Activated B cell treated with CpG ODN at 0.5 μM for 24 hours (primary cell): ENCODE data around the gene RNF123. TPM values are rescaled to one million over a fixed set of nuclear protein-coding genes. Genes with fewer than 3 reads are reported as not detected.

ENCODE experiments used
- ATAC-seq: fragments of 200-7000 bp; cut with Tn5 transposase; one replicate; pipeline ENCODE4 v1.10.0; 2021; ENCODE audit warnings: low read depth, mild to moderate bottlenecking, moderate library complexity
- CTCF ChIA-PET: fragments of 350-600 bp; sonication (Branson Sonifier 250); formaldehyde crosslinking; loops from one replicate; lab custom pipeline; 2021; ENCODE audit warnings: antibody characterized with exemption; lab: Charles Lee
- POLR2A ChIA-PET: fragments of 350-600 bp; sonication (Branson Sonifier 250); formaldehyde crosslinking; loops from one replicate; lab custom pipeline; 2021; ENCODE audit warnings: antibody characterized with exemption; lab: Charles Lee
- DNase-seq: peaks from one replicate; pipeline ENCODE4 v3.0.0; 2022
- H3K27ac Mint-ChIP-seq: one replicate; pipeline ENCODE4 v1.8.0; 2020; ENCODE audit warnings: mixed read lengths
- H3K27me3 Mint-ChIP-seq: one replicate; pipeline ENCODE4 v1.8.0; 2021; ENCODE audit warnings: mixed read lengths
- H3K36me3 Mint-ChIP-seq: one replicate; pipeline ENCODE4 v1.8.0; 2021; ENCODE audit warnings: low read depth, mixed read lengths
- H3K4me1 Mint-ChIP-seq: one replicate; pipeline ENCODE4 v1.8.0; 2021; ENCODE audit warnings: mixed read lengths
- H3K4me3 Mint-ChIP-seq: one replicate; pipeline ENCODE4 v1.8.0; 2020; ENCODE audit warnings: mild to moderate bottlenecking, mixed read lengths
- H3K9me3 Mint-ChIP-seq: one replicate; pipeline ENCODE4 v1.8.0; 2020; ENCODE audit warnings: mixed read lengths
- intact Hi-C: fragments of 100-400 bp; cut with micrococcal nuclease; formaldehyde crosslinking; loops from one replicate; pipeline ENCODE4 v1.15.1; 2024
- total RNA-seq: library from RNA; stranded (reverse); gene quantifications from 2 replicates; pipeline ENCODE4 v1.2.3, GENCODE V29; 2022
- TF ChIP-seq, protein P1 (sequence below): fragments of 200-600 bp; IDR thresholded peaks from one replicate; pipeline ENCODE4 v1.8.0; 2022; ENCODE audit warnings: antibody characterized with exemption, mild to moderate bottlenecking

The RNF123 gene
- total RNA-seq, 1 donor from 2014 or later = 51.4 TPM

DNA sequence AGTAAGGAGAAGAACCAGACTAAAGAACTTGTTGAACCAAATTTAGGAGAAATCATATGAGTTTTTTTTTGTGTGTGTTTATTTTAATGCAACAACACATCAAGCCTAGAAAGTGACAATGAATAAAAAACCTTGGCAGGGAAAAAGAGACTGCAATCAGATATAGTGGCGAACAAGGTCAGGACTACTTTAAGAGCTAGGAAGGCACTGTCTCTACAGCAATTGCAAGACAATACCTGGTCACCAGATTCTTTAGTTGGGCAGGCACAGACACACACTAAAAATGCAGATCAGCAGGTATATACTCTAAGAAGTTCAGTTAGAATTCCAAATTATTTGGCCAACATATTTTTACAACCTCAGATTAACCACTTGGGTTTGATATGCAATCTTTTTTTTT, 65.2 kb downstream of the RNF123 start:
- ChIA-PET POLR2A (interaction anchor here (0.7 kb wide), 2 partner anchors 192 to 450 kb away, joined by 3 to 5 read pairs; no protein-coding TSS in a partner anchor), CTCF (no interaction called here)
- no peak overlapping the region for H3K4me3 Mint-ChIP-seq
- intact Hi-C loops = no loop called here
- H3K9me3 Mint-ChIP-seq = no peaks in the 10 kb centered on the region
- no peak for DNase-seq
- ATAC-seq = no peak
- H3K27me3 Mint-ChIP-seq = no peaks in the 10 kb centered on the region
- H3K36me3 Mint-ChIP-seq = peaks cover 33% of the 10 kb centered on the region
- TF ChIP-seq, protein P1, sequence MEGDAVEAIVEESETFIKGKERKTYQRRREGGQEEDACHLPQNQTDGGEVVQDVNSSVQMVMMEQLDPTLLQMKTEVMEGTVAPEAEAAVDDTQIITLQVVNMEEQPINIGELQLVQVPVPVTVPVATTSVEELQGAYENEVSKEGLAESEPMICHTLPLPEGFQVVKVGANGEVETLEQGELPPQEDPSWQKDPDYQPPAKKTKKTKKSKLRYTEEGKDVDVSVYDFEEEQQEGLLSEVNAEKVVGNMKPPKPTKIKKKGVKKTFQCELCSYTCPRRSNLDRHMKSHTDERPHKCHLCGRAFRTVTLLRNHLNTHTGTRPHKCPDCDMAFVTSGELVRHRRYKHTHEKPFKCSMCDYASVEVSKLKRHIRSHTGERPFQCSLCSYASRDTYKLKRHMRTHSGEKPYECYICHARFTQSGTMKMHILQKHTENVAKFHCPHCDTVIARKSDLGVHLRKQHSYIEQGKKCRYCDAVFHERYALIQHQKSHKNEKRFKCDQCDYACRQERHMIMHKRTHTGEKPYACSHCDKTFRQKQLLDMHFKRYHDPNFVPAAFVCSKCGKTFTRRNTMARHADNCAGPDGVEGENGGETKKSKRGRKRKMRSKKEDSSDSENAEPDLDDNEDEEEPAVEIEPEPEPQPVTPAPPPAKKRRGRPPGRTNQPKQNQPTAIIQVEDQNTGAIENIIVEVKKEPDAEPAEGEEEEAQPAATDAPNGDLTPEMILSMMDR = no peak
- H3K4me1 Mint-ChIP-seq = peaks cover 14% of the 10 kb centered on the region
- H3K27ac Mint-ChIP-seq = no peak overlapping the region

DNA sequence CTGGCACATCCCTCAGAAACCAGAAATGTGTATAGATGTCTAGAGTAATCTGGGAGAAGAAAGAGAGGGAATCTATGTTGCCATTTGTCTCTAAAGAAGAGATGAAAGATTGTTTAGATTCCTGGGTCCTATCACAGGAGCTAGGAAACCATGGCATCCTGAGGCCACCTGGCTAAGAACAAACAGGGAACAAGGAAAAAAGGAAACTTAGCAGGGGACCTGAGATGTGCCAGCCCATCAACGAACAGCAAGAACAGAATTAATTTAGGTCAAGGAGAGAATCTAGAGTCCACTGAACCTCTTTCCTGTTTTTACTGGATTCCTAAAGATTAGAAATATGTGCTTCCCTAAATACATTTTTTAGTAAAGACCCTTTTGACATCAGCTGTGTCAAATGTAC, 66.7 kb downstream of the RNF123 start:
- intact Hi-C loops = no loop called here
- TF ChIP-seq, protein P1 = no peak
- Mint-ChIP-seq H3K27me3 (no peaks in the 10 kb centered on the region), H3K4me1 (peaks cover 15% of the 10 kb centered on the region), H3K36me3 (peaks cover 38% of the 10 kb centered on the region), H3K27ac (no peak overlapping the region), H3K4me3 (no peak overlapping the region), H3K9me3 (no peaks in the 10 kb centered on the region)
- ChIA-PET CTCF (interaction anchor here (1.1 kb wide), 1 partner anchor 83 kb away, joined by 3 read pairs; no protein-coding TSS in a partner anchor), POLR2A (no interaction called here)
- DNase-seq (no peak), ATAC-seq (no peak)

DNA sequence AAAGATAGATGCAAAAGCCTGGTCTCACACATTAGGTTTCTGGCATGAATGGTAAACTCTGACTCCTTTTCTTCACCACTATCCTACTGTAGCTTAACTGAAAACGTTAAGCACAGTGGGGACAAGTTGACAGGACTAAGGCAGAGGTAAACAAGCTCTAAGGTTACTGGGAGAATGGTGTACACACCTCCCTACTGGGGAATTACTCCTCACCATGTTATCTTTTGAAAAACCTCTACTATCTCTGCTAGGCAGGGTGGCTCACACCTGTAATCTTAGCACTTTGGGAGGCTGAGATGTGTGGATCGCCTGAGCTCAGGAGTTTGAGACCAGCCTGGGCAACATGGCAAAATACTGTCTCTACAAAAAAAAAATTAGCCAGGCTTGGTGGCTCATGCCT, 67.8 kb downstream of the RNF123 start:
- H3K9me3 Mint-ChIP-seq = no peaks in the 10 kb centered on the region
- H3K4me1 Mint-ChIP-seq = peaks cover 15% of the 10 kb centered on the region
- no peak overlapping the region for H3K27ac Mint-ChIP-seq
- H3K36me3 Mint-ChIP-seq = peaks cover 34% of the 10 kb centered on the region
- DNase-seq (no peak), ATAC-seq (no peak)
- TF ChIP-seq, protein P1 = no peak
- intact Hi-C loops = no loop called here
- ChIA-PET CTCF (interaction anchor here (1.1 kb wide), 1 partner anchor 82 kb away, joined by 3 read pairs; no protein-coding TSS in a partner anchor), POLR2A (no interaction called here)
- no peaks in the 10 kb centered on the region for H3K27me3 Mint-ChIP-seq
- no peak overlapping the region for H3K4me3 Mint-ChIP-seq

DNA sequence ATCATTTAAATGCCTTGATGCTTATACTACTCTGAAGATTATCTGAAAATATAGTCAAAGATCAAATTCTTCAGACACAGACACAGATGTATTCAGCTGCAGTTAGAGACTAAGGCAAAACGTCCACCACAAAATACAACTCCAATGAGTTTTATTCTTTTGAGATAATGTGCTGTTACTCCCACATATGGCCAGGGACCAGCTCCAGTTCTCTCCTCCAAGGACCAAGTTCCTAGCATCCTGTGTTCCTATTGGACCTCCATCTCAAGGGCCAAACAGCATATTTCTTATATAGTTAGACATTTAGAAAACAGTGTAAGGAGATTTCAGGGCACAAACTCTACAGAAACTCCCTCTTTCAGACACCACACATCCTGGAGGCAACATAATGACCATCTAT, 69.9 kb downstream of the RNF123 start:
- Mint-ChIP-seq H3K27me3 (no peaks in the 10 kb centered on the region), H3K9me3 (no peaks in the 10 kb centered on the region), H3K4me3 (no peak overlapping the region), H3K36me3 (peaks cover 34% of the 10 kb centered on the region), H3K27ac (no peak overlapping the region), H3K4me1 (peaks cover 11% of the 10 kb centered on the region)
- ATAC-seq (no peak), DNase-seq (no peak)
- POLR2A ChIA-PET = no interaction called here
- TF ChIP-seq, protein P1 = no peak
- intact Hi-C loops = no loop called here
- CTCF ChIA-PET = no interaction called here

DNA sequence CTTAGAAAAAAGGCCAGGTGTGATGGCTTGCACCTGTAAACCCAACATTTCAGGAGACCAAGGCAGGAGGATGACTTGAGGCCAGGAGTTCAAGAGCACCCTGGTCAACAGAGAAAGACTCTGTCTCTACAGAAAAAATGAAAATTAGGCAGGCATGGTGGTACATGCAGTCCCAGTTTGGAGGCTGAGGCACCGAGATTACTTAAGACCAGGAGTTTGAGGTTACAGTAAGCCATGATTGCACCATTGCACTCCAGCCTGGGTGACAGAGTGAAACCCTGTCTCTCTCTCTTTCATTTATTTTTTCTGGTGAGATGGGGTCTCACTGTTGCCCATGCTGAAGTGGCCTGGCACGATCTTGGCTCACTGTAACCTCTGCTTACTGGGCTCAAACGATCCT, 72.3 kb downstream of the RNF123 start:
- peaks cover 10% of the 10 kb centered on the region for H3K4me1 Mint-ChIP-seq
- no peak for DNase-seq
- H3K27me3 Mint-ChIP-seq = no peaks in the 10 kb centered on the region
- intact Hi-C loops = no loop called here
- peaks cover 37% of the 10 kb centered on the region for H3K36me3 Mint-ChIP-seq
- H3K27ac Mint-ChIP-seq = no peak overlapping the region
- TF ChIP-seq, protein P1 = no peak
- H3K9me3 Mint-ChIP-seq = no peaks in the 10 kb centered on the region
- H3K4me3 Mint-ChIP-seq = no peak overlapping the region
- POLR2A ChIA-PET = no interaction called here
- ATAC-seq = no peak
- CTCF ChIA-PET = no interaction called here
